A549 (cell line): ENCODE data around the gene MANEAL. TPM values are rescaled to one million over a fixed set of nuclear protein-coding genes. Genes with fewer than 3 reads are reported as not detected.

ENCODE experiments used
- ATAC-seq, 2 experiments: fragments of 200-7000 bp in 1 of 2; fragments of >200 bp in 1 of 2; cut with Nextera tagmentation in 1 of 2; cut with Tn5 transposase in 1 of 2; 3 replicates each; pipeline versions ENCODE4 v1.8.0 to v1.9.1; 2018 to 2020; ENCODE audit warnings: mild to moderate bottlenecking in 1 of 2, moderate library complexity in 1 of 2
- CTCF ChIA-PET: fragments of 300-600 bp; sonication (Branson Sonifier 250); formaldehyde crosslinking; extraction: SDS; loops from one replicate; lab custom pipeline; 2021; ENCODE audit warnings: antibody characterized with exemption, inconsistent platforms; lab: Yijun Ruan, JAX
- POLR2A ChIA-PET: fragments of 350-600 bp; formaldehyde crosslinking; extraction: SDS; loops from one replicate; lab custom pipeline; 2021; ENCODE audit warnings: antibody characterized with exemption, inconsistent platforms; lab: Yijun Ruan, JAX
- DNase-seq, 2 experiments: peaks; one replicate each; pipeline versions ENCODE4 v3.0.0 to v3.0.0-alpha.2; 2011 to 2016; ENCODE audit warnings: low read depth in 1 of 2, low spot score in 1 of 2
- FAIRE-seq: peaks from 2 replicates; lab custom pipeline; 2011; peaks lifted over from hg19 to GRCh38; lab: Jason Lieb, UNC
- H3K27ac ChIP-seq, 2 experiments: fragments of >200 bp; sonication (Bioruptor Twin); formaldehyde crosslinking; 3 replicates each; pipeline ENCODE4 v1.5.1; 2016 to 2017
- H3K4me1 ChIP-seq: fragments of >200 bp; sonication (Bioruptor Twin); formaldehyde crosslinking; 3 replicates; pipeline ENCODE4 v1.6.1; 2016
- H3K4me2 ChIP-seq: fragments of >200 bp; sonication (Bioruptor Twin); formaldehyde crosslinking; 3 replicates; pipeline ENCODE4 v1.6.1; 2016
- H3K4me3 ChIP-seq: fragments of >200 bp; sonication (Bioruptor Twin); formaldehyde crosslinking; 3 replicates; pipeline ENCODE4 v1.5.1; 2016
- H3K9me3 ChIP-seq: fragments of >200 bp; sonication (Bioruptor Twin); formaldehyde crosslinking; 3 replicates; pipeline ENCODE4 v1.6.1; 2016
- CBX2 ChIP-seq: fragments of 200-600 bp; sonication (generic); IDR thresholded peaks from 2 replicates; pipeline ENCODE4 v1.6.1; 2016; ENCODE audit warnings: low read depth, mild to moderate bottlenecking, borderline replicate concordance
- CHD4 ChIP-seq: fragments of 200-600 bp; sonication (generic); IDR thresholded peaks from 2 replicates; pipeline ENCODE4 v1.6.1; 2016; ENCODE audit warnings: antibody characterized with exemption, mild to moderate bottlenecking, borderline replicate concordance
- ESRRA ChIP-seq: fragments of 150-350 bp; IDR thresholded peaks from 2 replicates; pipeline ENCODE4 v1.6.1; 2014; ENCODE audit warnings: mild to moderate bottlenecking, low read length, borderline replicate concordance
- HDAC2 ChIP-seq: fragments of 200-600 bp; sonication (generic); IDR thresholded peaks from 2 replicates; pipeline ENCODE4 v1.6.1; 2016
- MAFK ChIP-seq: fragments of 450-650 bp; IDR thresholded peaks from 2 replicates; pipeline ENCODE4 v1.6.1; 2014; ENCODE audit not compliant: partially characterized antibody
- MAZ ChIP-seq: fragments of 150-350 bp; IDR thresholded peaks from 2 replicates; pipeline ENCODE4 v1.6.1; 2014; ENCODE audit warnings: antibody characterized with exemption, low read depth, low read length, borderline replicate concordance
- NFE2L2 ChIP-seq: fragments of 150-350 bp; conservative IDR thresholded peaks from 2 replicates; pipeline ENCODE4 v1.6.1; 2014; ENCODE audit warnings: low read length
- NPAS2 ChIP-seq: fragments of 250-450 bp; sonication (Bioruptor Pico); IDR thresholded peaks from 2 replicates; pipeline ENCODE4 v1.8.0; 2022; ENCODE audit warnings: mild to moderate bottlenecking, moderate library complexity, borderline replicate concordance
- POLR2AphosphoS2 ChIP-seq: conservative IDR thresholded peaks from 2 replicates; pipeline ENCODE4 v1.6.1; 2012; ENCODE audit warnings: low read length, improper control_type of control experiment, inconsistent platforms
- SREBF2 ChIP-seq: fragments of 450-650 bp; IDR thresholded peaks from 2 replicates; pipeline ENCODE4 v1.6.1; 2014; ENCODE audit warnings: mild to moderate bottlenecking, moderate library complexity
- TFCP2L1 ChIP-seq: fragments of 250-450 bp; sonication (Bioruptor Pico); IDR thresholded peaks from 2 replicates; pipeline ENCODE4 v1.5.0; 2021; ENCODE audit warnings: mild to moderate bottlenecking
- USF2 ChIP-seq: fragments of 450-650 bp; IDR thresholded peaks from 2 replicates; pipeline ENCODE4 v1.6.1; 2014; ENCODE audit warnings: antibody characterized with exemption
- ZC3H11A ChIP-seq: fragments of 450-650 bp; IDR thresholded peaks from 2 replicates; pipeline ENCODE4 v1.6.1; 2014; ENCODE audit warnings: antibody characterized with exemption, mild to moderate bottlenecking
- ZFP36 ChIP-seq: fragments of 450-650 bp; IDR thresholded peaks from 2 replicates; pipeline ENCODE4 v1.6.1; 2014; ENCODE audit warnings: borderline replicate concordance; ENCODE audit not compliant: partially characterized antibody
- ZSCAN20 ChIP-seq: fragments of 250-450 bp; sonication (Bioruptor Pico); IDR thresholded peaks from 2 replicates; pipeline ENCODE4 v1.8.0; 2022; ENCODE audit warnings: mild to moderate bottlenecking, moderate library complexity
- WGBS: methylation state at CpG from one replicate; pipeline ENCODE4 v1.1.6; 2017; ENCODE audit errors: missing lambda C conversion rate; 5-methylcytosine and 5-hydroxymethylcytosine counted together
- polyA plus RNA-seq, 4 experiments: library from polyadenylated mRNA; depleted of rRNA in 3 of 4; stranded (reverse); fragments of >200 nt; fragmentation: RNase III in 1 of 4; extraction: RNeasy Plus Mini Kit Qiagen cat#74134 plus additional on column Dnase treatment in 1 of 4; gene quantifications; 2 replicates in 3 of 4; 3 replicates in 1 of 4; pipeline ENCODE4 v1.2.3, GENCODE V29; 2011 to 2017

The MANEAL gene
- polyA plus RNA-seq, 2 of the 4 experiments (the other 2 are of a cell fraction) = 8.9 to 15.5 TPM

- H3K4me2 ChIP-seq = no peak overlapping the region
- no peaks in the 10 kb centered on the region for H3K9me3 ChIP-seq
- ATAC-seq (no peak), FAIRE-seq (no peak), DNase-seq (no peak)
- peaks cover 16% of the 10 kb centered on the region for H3K4me1 ChIP-seq
- ChIA-PET POLR2A (no interaction called here), CTCF (interaction anchor here (0.6 to 3.1 kb wide), 2 partner anchors 10 to 249 kb away, joined by 3 to 29 read pairs; partner anchors contain the start of gene MTF1)
- WGBS = 98% methylated on average over 3 of the region's 3 CpGs
- H3K27ac ChIP-seq = no peak overlapping the region
- TF ChIP-seq SREBF2 (no peak), ZSCAN20 (CRISPR knock-in tag) (no peak)
- H3K4me3 ChIP-seq = no peak overlapping the region
Measured at GRCh38 chr1:37849480-37849879, 55.8 kb downstream of the MANEAL start.

- no peak overlapping the region for H3K27ac ChIP-seq
- CTCF ChIA-PET = interaction anchor here (0.6 to 3.1 kb wide), 3 partner anchors 9 to 378 kb away, joined by 3 to 29 read pairs (median 3); partner anchors contain the start of gene MTF1
- TF ChIP-seq MAZ (no peak), POLR2AphosphoS2 (no peak), HDAC2 (no peak), ZSCAN20 (CRISPR knock-in tag) (no peak), ZFP36 (no peak), TFCP2L1 (CRISPR knock-in tag) (no peak), CBX2 (no peak), ZC3H11A (no peak), NPAS2 (CRISPR knock-in tag) (no peak), USF2 (no peak), ESRRA (no peak), MAFK (no peak), CHD4 (no peak), NFE2L2 (no peak)
- no peaks in the 10 kb centered on the region for H3K9me3 ChIP-seq
- peaks cover 6% of the 10 kb centered on the region; the same call in 2 of the 3 replicates for H3K4me1 ChIP-seq
- POLR2A ChIA-PET = interaction anchor here (0.8 kb wide), 1 partner anchor 9 kb away, joined by 3 read pairs; the partner anchor contains the start of gene MTF1
- 93% methylated on average over 6 of the region's 6 CpGs for WGBS
- no peak overlapping the region for H3K4me3 ChIP-seq
- no peak for DNase-seq
- no peak overlapping the region for H3K4me2 ChIP-seq
- no peak for ATAC-seq
- no peak for FAIRE-seq
Measured at GRCh38 chr1:37850352-37850955, 56.8 kb downstream of the MANEAL start.

Other genes with a start within 250 kb of the MANEAL start
- gene SNIP1, start 239.6 kb upstream of the MANEAL start, polyA plus RNA-seq (2011; rRNA removed) = 7.8 and 9.0 TPM in 2 replicates
- 5.3 to 6.6 TPM (median 6.5 TPM) in 3 replicates for gene SNIP1, start 239.6 kb upstream of the MANEAL start, polyA plus RNA-seq (2017; fragmentation: RNase III; extraction: RNeasy Plus Mini Kit Qiagen cat#74134 plus additional on column Dnase treatment)
- not detected in 2 replicates for gene DNALI1, start 236.9 kb upstream of the MANEAL start, polyA plus RNA-seq (2011; rRNA removed)
- not detected in 3 replicates for gene DNALI1, start 236.9 kb upstream of the MANEAL start, polyA plus RNA-seq (2017; fragmentation: RNase III; extraction: RNeasy Plus Mini Kit Qiagen cat#74134 plus additional on column Dnase treatment)
- gene GNL2, start 197.9 kb upstream of the MANEAL start, polyA plus RNA-seq (2011; rRNA removed) = 50.2 and 69.2 TPM in 2 replicates
- 49.8 to 58.3 TPM (median 50.1 TPM) in 3 replicates for gene GNL2, start 197.9 kb upstream of the MANEAL start, polyA plus RNA-seq (2017; fragmentation: RNase III; extraction: RNeasy Plus Mini Kit Qiagen cat#74134 plus additional on column Dnase treatment)
- 0.07 TPM in 1 of 2 replicates, not detected in the other for gene RSPO1, start 159.0 kb upstream of the MANEAL start, polyA plus RNA-seq (2011; rRNA removed)
- 0.05 to 0.12 TPM in 2 of 3 replicates, not detected in the other for gene RSPO1, start 159.0 kb upstream of the MANEAL start, polyA plus RNA-seq (2017; fragmentation: RNase III; extraction: RNeasy Plus Mini Kit Qiagen cat#74134 plus additional on column Dnase treatment)
- gene CDCA8, start 101.3 kb upstream of the MANEAL start, polyA plus RNA-seq (2011; rRNA removed) = 24.2 and 26.8 TPM in 2 replicates
- 31.4 to 37.1 TPM (median 32.1 TPM) in 3 replicates for gene CDCA8, start 101.3 kb upstream of the MANEAL start, polyA plus RNA-seq (2017; fragmentation: RNase III; extraction: RNeasy Plus Mini Kit Qiagen cat#74134 plus additional on column Dnase treatment)
- 0.35 and 0.65 TPM in 2 replicates for gene EPHA10, start 28.7 kb upstream of the MANEAL start, polyA plus RNA-seq (2011; rRNA removed)
- 0.49 to 0.59 TPM (median 0.53 TPM) in 3 replicates for gene EPHA10, start 28.7 kb upstream of the MANEAL start, polyA plus RNA-seq (2017; fragmentation: RNase III; extraction: RNeasy Plus Mini Kit Qiagen cat#74134 plus additional on column Dnase treatment)
- gene C1orf122, start 13.9 kb downstream of the MANEAL start, polyA plus RNA-seq (2011; rRNA removed) = 21.3 and 24.2 TPM in 2 replicates
- gene C1orf122, start 13.9 kb downstream of the MANEAL start, polyA plus RNA-seq (2017; fragmentation: RNase III; extraction: RNeasy Plus Mini Kit Qiagen cat#74134 plus additional on column Dnase treatment) = 26.8 to 29.6 TPM (median 29.1 TPM) in 3 replicates
- 21.0 and 21.7 TPM in 2 replicates for gene YRDC, start 14.4 kb downstream of the MANEAL start, polyA plus RNA-seq (2011; rRNA removed)
- 12.2 to 12.8 TPM (median 12.3 TPM) in 3 replicates for gene YRDC, start 14.4 kb downstream of the MANEAL start, polyA plus RNA-seq (2017; fragmentation: RNase III; extraction: RNeasy Plus Mini Kit Qiagen cat#74134 plus additional on column Dnase treatment)
- gene MTF1, start 65.7 kb downstream of the MANEAL start, polyA plus RNA-seq (2011; rRNA removed) = 6.7 and 9.5 TPM in 2 replicates
- 3.8 to 4.1 TPM (median 4.0 TPM) in 3 replicates for gene MTF1, start 65.7 kb downstream of the MANEAL start, polyA plus RNA-seq (2017; fragmentation: RNase III; extraction: RNeasy Plus Mini Kit Qiagen cat#74134 plus additional on column Dnase treatment)
- 11.1 and 11.5 TPM in 2 replicates for gene INPP5B, start 153.2 kb downstream of the MANEAL start, polyA plus RNA-seq (2011; rRNA removed)
- 4.3 to 5.7 TPM (median 4.9 TPM) in 3 replicates for gene INPP5B, start 153.2 kb downstream of the MANEAL start, polyA plus RNA-seq (2017; fragmentation: RNase III; extraction: RNeasy Plus Mini Kit Qiagen cat#74134 plus additional on column Dnase treatment)
- 53.5 and 62.6 TPM in 2 replicates for gene SF3A3, start 196.2 kb downstream of the MANEAL start, polyA plus RNA-seq (2011; rRNA removed)
- gene SF3A3, start 196.2 kb downstream of the MANEAL start, polyA plus RNA-seq (2017; fragmentation: RNase III; extraction: RNeasy Plus Mini Kit Qiagen cat#74134 plus additional on column Dnase treatment) = 99.2 to 101 TPM (median 101 TPM) in 3 replicates
- gene FHL3, start 211.7 kb downstream of the MANEAL start, polyA plus RNA-seq (2011; rRNA removed) = 1.4 and 2.0 TPM in 2 replicates
- gene FHL3, start 211.7 kb downstream of the MANEAL start, polyA plus RNA-seq (2017; fragmentation: RNase III; extraction: RNeasy Plus Mini Kit Qiagen cat#74134 plus additional on column Dnase treatment) = 4.3 to 5.9 TPM (median 5.4 TPM) in 3 replicates
- 27.0 and 37.6 TPM in 2 replicates for gene UTP11, start 218.9 kb downstream of the MANEAL start, polyA plus RNA-seq (2011; rRNA removed)
- 43.1 to 53.1 TPM (median 44.8 TPM) in 3 replicates for gene UTP11, start 218.9 kb downstream of the MANEAL start, polyA plus RNA-seq (2017; fragmentation: RNase III; extraction: RNeasy Plus Mini Kit Qiagen cat#74134 plus additional on column Dnase treatment)